ENCODE results near the gene CACFD1.

GRCh38 chr9:133459476-133460404 lies at the start of gene CACFD1:
- TF ChIP-seq CTCF (IDR thresholded peaks at IDR 0.05; ENCODE audit: low read depth, low read length), result no peak
- peak; percentile 38 for TF ChIP-seq POLR2A (IDR thresholded peaks at IDR 0.05; ENCODE audit: extremely low read depth, insufficient read length)
- TF ChIP-seq MAX (IDR thresholded peaks at IDR 0.05; ENCODE audit: low read depth, low read length), result no peak
- TF ChIP-seq MYC (IDR thresholded peaks at IDR 0.05; ENCODE audit: low read depth, low read length), result no peak
